MM.1S (cell line): ENCODE data around the gene LRRC34.

Experiments used
- DNase-seq: peaks from one replicate; pipeline ENCODE4 v3.0.0-alpha.2; 2015
- H2AFZ ChIP-seq: fragments of 300-600 bp; sonication (generic); 2 replicates; pipeline ENCODE4 v1.6.0; 2016; ENCODE audit warnings: antibody characterized with exemption, low read length
- H3F3A ChIP-seq: fragments of 300-600 bp; sonication (generic); 2 replicates; pipeline ENCODE4 v1.6.1; 2016; ENCODE audit warnings: mild to moderate bottlenecking, antibody characterized with exemption, low read length, moderate library complexity, mixed read lengths; ENCODE audit not compliant: insufficient read depth
- H3K27ac ChIP-seq: fragments of 300-600 bp; sonication (generic); 2 replicates; pipeline ENCODE4 v1.5.1; 2016; ENCODE audit warnings: mild to moderate bottlenecking, low read length
- H3K27me3 ChIP-seq: fragments of 300-600 bp; sonication (generic); replicated peaks from 2 replicates; pipeline ENCODE4 v1.6.0; 2016; ENCODE audit warnings: low read length; ENCODE audit not compliant: insufficient read depth
- H3K36me3 ChIP-seq: fragments of 300-600 bp; sonication (generic); replicated peaks from 2 replicates; pipeline ENCODE4 v1.6.1; 2016; ENCODE audit warnings: mild to moderate bottlenecking, low read length, mixed read lengths; ENCODE audit not compliant: insufficient read depth
- H3K4me1 ChIP-seq: fragments of 300-600 bp; sonication (generic); 2 replicates; pipeline ENCODE4 v1.6.1; 2016; ENCODE audit warnings: low read length, mixed read lengths
- H3K4me2 ChIP-seq: fragments of 300-600 bp; sonication (generic); 2 replicates; pipeline ENCODE4 v1.6.0; 2016; ENCODE audit warnings: low read depth, low read length
- H3K4me3 ChIP-seq: fragments of 300-600 bp; sonication (generic); 2 replicates; pipeline ENCODE4 v1.5.1; 2016; ENCODE audit warnings: low read length, mixed read lengths
- H3K79me2 ChIP-seq: fragments of 300-600 bp; sonication (generic); 2 replicates; pipeline ENCODE4 v1.6.1; 2016; ENCODE audit warnings: mixed run types, low read length, mixed read lengths
- H3K9ac ChIP-seq: fragments of 300-600 bp; sonication (generic); 2 replicates; pipeline ENCODE4 v1.6.1; 2016; ENCODE audit warnings: low read length, mixed read lengths
- H3K9me2 ChIP-seq: fragments of 300-600 bp; sonication (generic); replicated peaks from 2 replicates; pipeline ENCODE4 v1.6.1; 2016; ENCODE audit warnings: mild to moderate bottlenecking, low read length, mixed read lengths; ENCODE audit not compliant: insufficient read depth
- H3K9me3 ChIP-seq: fragments of 300-600 bp; sonication (generic); replicated peaks from 2 replicates; pipeline ENCODE4 v1.6.1; 2016; ENCODE audit warnings: mild to moderate bottlenecking, low read length, mixed read lengths; ENCODE audit not compliant: insufficient read depth
- H4K20me1 ChIP-seq: fragments of 300-600 bp; sonication (generic); 2 replicates; pipeline ENCODE4 v1.6.1; 2016; ENCODE audit warnings: mild to moderate bottlenecking, low read length, moderate library complexity, mixed read lengths; ENCODE audit not compliant: insufficient read depth
- EZH2 ChIP-seq: fragments of 300-600 bp; sonication (generic); optimal IDR thresholded peaks from 2 replicates; pipeline ENCODE3; 2017; ENCODE audit warnings: low read depth, mild to moderate bottlenecking, antibody characterized with exemption, low read length, mixed read lengths
- EZH2phosphoT487 ChIP-seq: fragments of 300-600 bp; sonication (generic); IDR thresholded peaks from 2 replicates; pipeline ENCODE4 v1.6.1; 2018; ENCODE audit warnings: antibody characterized with exemption, low read length
- TF ChIP-seq, protein P1 (sequence below): fragments of 300-600 bp; sonication (generic); IDR thresholded peaks from 2 replicates; pipeline ENCODE4 v1.5.1; 2016; ENCODE audit warnings: antibody characterized with exemption, low read length, mixed read lengths

The LRRC34 gene

GRCh38 chr3:169827712-169828111 lies 15.0 kb upstream of the LRRC34 start:
- no peaks in the 10 kb centered on the region for H3K27me3 ChIP-seq
- no peaks in the 10 kb centered on the region for H3K9me2 ChIP-seq
- no peaks in the 10 kb centered on the region for H3K9me3 ChIP-seq
- no peak overlapping the region for H3K27ac ChIP-seq
- H3F3A ChIP-seq, result peaks cover 11% of the 10 kb centered on the region
- no peaks in the 10 kb centered on the region for H4K20me1 ChIP-seq
- H3K36me3 ChIP-seq, result no peaks in the 10 kb centered on the region
- H2AFZ ChIP-seq, result no peak overlapping the region
- no peak for DNase-seq
- H3K4me2 ChIP-seq, result no peak overlapping the region
- TF ChIP-seq, protein P1, sequence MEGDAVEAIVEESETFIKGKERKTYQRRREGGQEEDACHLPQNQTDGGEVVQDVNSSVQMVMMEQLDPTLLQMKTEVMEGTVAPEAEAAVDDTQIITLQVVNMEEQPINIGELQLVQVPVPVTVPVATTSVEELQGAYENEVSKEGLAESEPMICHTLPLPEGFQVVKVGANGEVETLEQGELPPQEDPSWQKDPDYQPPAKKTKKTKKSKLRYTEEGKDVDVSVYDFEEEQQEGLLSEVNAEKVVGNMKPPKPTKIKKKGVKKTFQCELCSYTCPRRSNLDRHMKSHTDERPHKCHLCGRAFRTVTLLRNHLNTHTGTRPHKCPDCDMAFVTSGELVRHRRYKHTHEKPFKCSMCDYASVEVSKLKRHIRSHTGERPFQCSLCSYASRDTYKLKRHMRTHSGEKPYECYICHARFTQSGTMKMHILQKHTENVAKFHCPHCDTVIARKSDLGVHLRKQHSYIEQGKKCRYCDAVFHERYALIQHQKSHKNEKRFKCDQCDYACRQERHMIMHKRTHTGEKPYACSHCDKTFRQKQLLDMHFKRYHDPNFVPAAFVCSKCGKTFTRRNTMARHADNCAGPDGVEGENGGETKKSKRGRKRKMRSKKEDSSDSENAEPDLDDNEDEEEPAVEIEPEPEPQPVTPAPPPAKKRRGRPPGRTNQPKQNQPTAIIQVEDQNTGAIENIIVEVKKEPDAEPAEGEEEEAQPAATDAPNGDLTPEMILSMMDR, result no peak
- TF ChIP-seq EZH2phosphoT487, result no peak
- no peak for TF ChIP-seq EZH2
- H3K4me3 ChIP-seq, result no peak overlapping the region
- peaks cover 17% of the 10 kb centered on the region for H3K4me1 ChIP-seq
- H3K79me2 ChIP-seq, result no peaks in the 10 kb centered on the region
- H3K9ac ChIP-seq, result no peak overlapping the region

GRCh38 chr3:169825316-169825715 lies 12.6 kb upstream of the LRRC34 start:
- TF ChIP-seq EZH2 (no peak), EZH2phosphoT487 (no peak)
- TF ChIP-seq, protein P1, result no peak

GRCh38 chr3:169822983-169823382 lies 10.3 kb upstream of the LRRC34 start:
- TF ChIP-seq EZH2 (no peak), EZH2phosphoT487 (no peak)
- TF ChIP-seq, protein P1, result no peak
- Histone ChIP-seq H3K79me2 (no peaks in the 10 kb centered on the region), H2AFZ (no peak overlapping the region), H3K27me3 (no peaks in the 10 kb centered on the region), H3K36me3 (no peaks in the 10 kb centered on the region), H3K4me3 (no peak overlapping the region), H3K9ac (no peak overlapping the region), H3K4me1 (peaks cover 5% of the 10 kb centered on the region; the same call in 1 of the 2 replicates), H3K9me2 (no peaks in the 10 kb centered on the region), H3K27ac (no peak overlapping the region), H4K20me1 (no peaks in the 10 kb centered on the region), H3F3A (no peaks in the 10 kb centered on the region), H3K9me3 (no peaks in the 10 kb centered on the region), H3K4me2 (no peak overlapping the region)
- no peak for DNase-seq

More at GRCh38 chr3:169825316-169825715, 12.6 kb upstream of the LRRC34 start:
- H3K36me3 ChIP-seq, result no peaks in the 10 kb centered on the region
- H3K27ac ChIP-seq, result no peak overlapping the region
- no peaks in the 10 kb centered on the region for H3K9me3 ChIP-seq
- H3K4me2 ChIP-seq, result no peak overlapping the region
- peaks cover 17% of the 10 kb centered on the region for H3K4me1 ChIP-seq
- H3K9me2 ChIP-seq, result no peaks in the 10 kb centered on the region
- H3F3A ChIP-seq, result peaks cover 11% of the 10 kb centered on the region
- H2AFZ ChIP-seq, result no peak overlapping the region
- H4K20me1 ChIP-seq, result no peaks in the 10 kb centered on the region
- no peaks in the 10 kb centered on the region for H3K27me3 ChIP-seq
- no peaks in the 10 kb centered on the region for H3K79me2 ChIP-seq
- H3K4me3 ChIP-seq, result no peak overlapping the region
- no peak for DNase-seq
- H3K9ac ChIP-seq, result no peak overlapping the region
